GM06990 (cell line): ENCODE results near the gene MED27.

ENCODE experiments used
- DNase-seq: peaks from one replicate; pipeline ENCODE4 v3.0.0-alpha.2; 2011; ENCODE audit not compliant: insufficient read length; ENCODE audit errors: extremely low read depth
- H3K27me3 ChIP-seq: replicated peaks from 2 replicates; pipeline ENCODE4 v1.6.0; 2011; ENCODE audit warnings: low read length; ENCODE audit not compliant: control insufficient read depth, insufficient read depth
- H3K36me3 ChIP-seq: 2 replicates; pipeline ENCODE4 v1.5.1; 2011; ENCODE audit warnings: low read length; ENCODE audit not compliant: control insufficient read depth, insufficient read depth
- H3K4me3 ChIP-seq: replicated peaks from 2 replicates; pipeline ENCODE4 v1.5.1; 2011; ENCODE audit warnings: low read depth, mild to moderate bottlenecking, control low read depth, low read length
- CTCF ChIP-seq: IDR thresholded peaks from 2 replicates; pipeline ENCODE4 v1.5.1; 2011; ENCODE audit warnings: low read length, control low read depth, mild to moderate bottlenecking, inconsistent platforms; ENCODE audit not compliant: insufficient read depth, poor library complexity, severe bottlenecking

MED27 gene

DNA sequence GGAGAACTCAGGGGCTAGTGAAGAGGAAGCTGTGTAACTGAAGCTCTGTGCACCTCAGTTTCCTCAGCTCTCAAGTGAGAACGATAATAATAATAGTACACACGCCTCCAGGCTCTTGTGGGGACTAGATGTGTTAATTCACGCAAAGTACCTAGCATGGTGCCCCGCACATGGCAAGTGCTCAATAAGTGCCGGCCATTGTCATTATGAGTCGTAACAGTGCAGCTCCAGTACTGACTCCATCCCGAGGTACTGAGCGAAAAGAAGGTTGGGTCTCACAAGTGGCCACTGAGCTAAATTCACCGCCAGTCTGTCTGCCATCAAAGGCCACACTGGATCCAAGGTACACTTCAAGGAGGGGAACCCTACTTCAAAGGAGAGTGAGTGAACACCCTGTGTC is 40.4 kb downstream of the MED27 start:
- H3K27me3 ChIP-seq = no peaks in the 10 kb centered on the region
- no peak for DNase-seq
- TF ChIP-seq CTCF = no peak
- H3K36me3 ChIP-seq = no peaks in the 10 kb centered on the region
- no peak overlapping the region for H3K4me3 ChIP-seq

- TF ChIP-seq CTCF = no peak
- no peak for DNase-seq
Observed at GRCh38 chr9:132037458-132037857, 42.2 kb downstream of the MED27 start.

DNA sequence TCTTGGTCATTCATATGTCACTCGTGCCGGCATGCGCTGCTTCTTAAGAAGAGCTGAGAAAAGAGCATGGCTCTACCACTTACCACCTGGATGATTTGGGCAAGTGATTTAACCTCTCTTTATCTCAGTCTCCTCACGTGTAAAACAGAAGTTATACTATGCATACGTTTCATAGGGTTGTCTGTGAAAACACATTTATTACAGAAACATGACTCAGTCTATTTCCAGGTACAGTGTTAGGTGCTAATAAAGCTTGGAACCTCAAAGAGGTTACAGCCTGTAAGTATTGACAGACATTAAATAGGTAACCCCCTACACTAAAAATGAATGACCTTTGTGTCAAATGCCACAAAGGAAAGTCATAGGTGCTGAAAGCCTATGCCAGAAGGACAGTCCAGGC is 43.1 kb downstream of the MED27 start:
- Histone ChIP-seq H3K4me3 (no peak overlapping the region), H3K36me3 (no peaks in the 10 kb centered on the region), H3K27me3 (no peaks in the 10 kb centered on the region)
- TF ChIP-seq CTCF = no peak
- DNase-seq = no peak

More at GRCh38 chr9:132037458-132037857, 42.2 kb downstream of the MED27 start:
- H3K36me3 ChIP-seq = no peaks in the 10 kb centered on the region
- no peaks in the 10 kb centered on the region for H3K27me3 ChIP-seq
- no peak overlapping the region for H3K4me3 ChIP-seq

GRCh38 chr9:132035679-132036078 is 44.0 kb downstream of the MED27 start:
- no peak for DNase-seq
- Histone ChIP-seq H3K4me3 (no peak overlapping the region), H3K27me3 (no peaks in the 10 kb centered on the region), H3K36me3 (no peaks in the 10 kb centered on the region)
- TF ChIP-seq CTCF = no peak

DNA sequence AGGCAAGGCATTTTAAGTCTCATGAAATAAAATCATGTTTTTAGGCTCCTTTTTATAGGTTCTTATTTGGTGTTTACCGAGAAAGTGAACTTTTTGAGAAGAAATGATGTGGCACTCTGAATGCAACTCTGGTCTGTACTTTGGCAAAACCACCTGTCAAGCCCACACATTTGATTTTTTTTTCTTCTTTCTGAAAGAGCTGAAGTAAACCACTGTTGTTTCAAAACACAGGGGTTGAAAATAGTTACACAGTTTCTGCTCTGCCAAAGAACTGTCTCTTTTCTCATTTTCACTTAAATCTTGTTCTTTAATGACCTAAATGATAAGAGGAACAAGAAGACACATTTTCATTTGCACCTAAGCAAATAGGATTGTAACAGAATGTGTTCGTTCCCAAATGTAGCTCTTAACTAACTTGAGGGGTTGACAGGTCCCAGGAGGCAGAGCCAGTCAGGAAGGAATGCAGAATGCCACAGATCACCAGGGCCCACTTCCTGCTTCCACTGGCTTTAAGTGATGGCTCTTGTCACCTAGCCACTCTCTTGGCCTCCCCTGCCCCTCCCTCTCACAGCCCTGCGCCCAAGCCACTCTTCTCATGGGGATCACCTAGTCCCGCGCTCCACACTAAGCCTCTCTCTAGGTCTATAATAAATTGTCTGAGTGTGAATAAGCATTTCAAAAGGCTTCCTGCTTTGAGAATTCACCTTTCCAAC is 47.3 kb downstream of the MED27 start:
- no peak for TF ChIP-seq CTCF
- Histone ChIP-seq H3K36me3 (no peaks in the 10 kb centered on the region; the same call in 1 of the 2 replicates), H3K27me3 (no peaks in the 10 kb centered on the region), H3K4me3 (no peak overlapping the region)
- peak; percentile 15 for DNase-seq
